ENCODE measurements around the gene NF1. TPM values are rescaled to one million over a fixed set of nuclear protein-coding genes. Genes with fewer than 3 reads are reported as not detected.

NF1 gene
- total RNA-seq, 4 donors from 2014 or later, result 66.8 to 106 (median 95.6) TPM

DNA sequence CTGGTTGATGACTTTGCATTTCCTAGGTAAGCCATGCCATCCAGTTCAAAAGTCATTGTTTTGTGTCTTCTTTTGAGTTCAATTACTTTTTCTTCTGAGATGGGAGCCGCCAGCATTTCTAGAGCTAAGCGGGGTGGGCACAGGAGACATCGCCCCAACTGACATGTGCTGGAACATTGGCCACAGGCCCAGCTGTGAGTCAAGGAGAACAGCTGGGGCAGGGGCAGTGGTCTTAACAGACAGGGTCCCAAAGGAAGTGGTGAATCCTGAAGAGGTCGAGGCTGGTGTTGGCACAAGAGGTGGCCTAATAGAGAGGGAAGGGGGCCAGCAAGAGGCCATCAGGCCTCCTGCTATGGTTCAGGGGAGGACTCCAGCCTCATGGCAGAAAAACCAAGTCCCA, 313.8 kb downstream of the NF1 start:
- H3K9me3 ChIP-seq, result no peaks in the 10 kb centered on the region
- no peaks in the 10 kb centered on the region for H3K27me3 ChIP-seq
- TF ChIP-seq CTCF (IDR thresholded peaks at IDR 0.05) (no peak), POLR2A (IDR thresholded peaks at IDR 0.05) (no peak)
- no peaks in the 10 kb centered on the region for H3K36me3 ChIP-seq
- H3K27ac ChIP-seq, result no peak overlapping the region
- DNase-seq, result no peak
- H3K4me3 ChIP-seq, result no peak overlapping the region
- H3K4me1 ChIP-seq, result no peaks in the 10 kb centered on the region

DNA sequence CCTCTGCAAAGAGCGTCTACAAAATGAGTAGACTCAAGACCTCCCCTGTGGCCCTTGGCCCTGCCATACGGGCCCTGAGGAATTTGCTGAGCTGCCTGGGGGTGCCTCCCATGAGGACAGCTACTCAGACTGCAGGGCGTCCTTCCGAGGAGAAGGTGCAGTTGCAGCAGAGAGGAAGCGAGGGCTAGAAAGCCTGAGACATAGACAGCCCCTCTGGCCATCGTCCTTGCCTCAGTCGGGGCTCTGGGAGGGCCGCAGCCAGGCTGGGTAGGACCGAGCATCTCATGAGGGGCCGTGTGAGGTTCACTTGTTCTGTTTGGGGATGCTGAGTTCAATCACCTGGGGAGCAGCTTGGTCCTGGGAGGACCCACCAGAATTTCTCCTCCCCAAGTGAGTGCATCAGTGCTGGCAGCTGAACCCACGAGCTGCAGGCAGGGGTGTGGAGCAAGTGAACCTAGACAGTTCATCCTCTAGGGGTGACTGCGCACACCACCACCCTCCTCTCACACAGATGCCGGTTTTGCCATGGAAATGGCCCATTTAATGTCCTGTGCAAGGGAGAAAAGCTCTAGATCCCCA, 317.0 kb downstream of the NF1 start:
- Histone ChIP-seq H3K27me3 (no peaks in the 10 kb centered on the region), H3K9me3 (no peaks in the 10 kb centered on the region), H3K4me3 (no peak overlapping the region), H3K4me1 (no peaks in the 10 kb centered on the region), H3K27ac (no peak overlapping the region), H3K36me3 (no peaks in the 10 kb centered on the region)
- no peak for DNase-seq
- TF ChIP-seq POLR2A (IDR thresholded peaks at IDR 0.05) (no peak), CTCF (IDR thresholded peaks at IDR 0.05) (no peak)

DNA sequence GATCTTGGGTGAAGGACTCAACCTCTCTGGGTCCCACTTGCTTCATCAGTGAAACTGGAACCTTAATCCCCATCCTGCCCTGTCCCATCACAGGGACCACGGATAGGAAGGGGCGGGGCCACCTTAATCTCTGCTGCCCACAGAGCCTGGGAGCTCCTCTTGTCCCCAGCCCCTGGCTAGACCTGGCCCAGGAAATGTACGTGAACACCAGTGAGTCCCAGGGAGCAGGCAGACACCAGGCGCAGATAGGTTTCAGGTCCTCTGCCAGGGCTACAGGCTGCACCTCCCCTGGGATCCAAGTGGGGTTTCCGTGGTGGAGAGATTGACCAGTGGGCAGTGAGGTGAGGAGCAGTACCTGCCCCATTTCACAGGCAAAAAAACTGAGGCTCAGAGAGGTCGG, 317.7 kb downstream of the NF1 start:
- Histone ChIP-seq H3K4me1 (no peaks in the 10 kb centered on the region), H3K27me3 (no peaks in the 10 kb centered on the region), H3K36me3 (no peaks in the 10 kb centered on the region), H3K9me3 (no peaks in the 10 kb centered on the region), H3K4me3 (no peak overlapping the region), H3K27ac (no peak overlapping the region)
- no peak for TF ChIP-seq POLR2A (IDR thresholded peaks at IDR 0.05)
- no peak for TF ChIP-seq CTCF (IDR thresholded peaks at IDR 0.05)
- DNase-seq, result no peak

DNA sequence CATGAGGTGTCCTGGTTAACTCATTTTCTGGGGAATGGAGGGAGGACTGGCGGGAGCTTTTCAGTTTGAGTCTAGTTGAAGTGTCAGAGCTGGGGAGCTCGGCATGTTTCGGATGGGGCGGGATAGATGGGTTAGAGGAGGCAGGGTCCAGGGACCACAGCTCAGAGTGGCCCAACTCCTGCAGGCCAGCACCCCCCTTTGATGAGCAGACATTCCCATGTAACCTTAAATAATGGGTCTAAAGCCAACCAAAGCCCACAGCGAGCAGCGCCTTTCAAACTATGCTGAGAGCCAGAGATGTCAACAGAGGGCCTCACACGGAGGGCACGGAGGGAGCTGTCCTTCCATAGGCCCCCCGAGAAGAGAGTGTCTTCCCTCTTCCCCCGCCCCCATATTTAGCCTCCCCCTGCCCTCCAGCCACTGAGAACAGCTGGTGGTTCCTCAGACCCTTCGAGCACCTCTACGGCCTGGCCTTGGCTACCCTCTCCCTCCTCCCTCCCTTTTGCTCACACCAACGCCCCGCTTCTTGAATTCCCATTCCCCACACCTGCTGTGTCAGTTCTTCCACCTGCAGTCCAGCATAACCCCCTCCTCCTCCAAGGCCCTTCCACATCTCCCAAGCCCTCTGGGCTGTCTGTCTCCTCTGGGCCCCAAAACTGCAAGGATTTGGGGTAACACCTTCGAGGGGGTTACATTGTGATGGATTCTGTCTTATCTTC, 318.5 kb downstream of the NF1 start:
- no peaks in the 10 kb centered on the region for H3K36me3 ChIP-seq
- H3K27me3 ChIP-seq, result no peaks in the 10 kb centered on the region

GRCh38 chr17:31413874-31414549, 319.2 kb downstream of the NF1 start:
- no peak for TF ChIP-seq CTCF (IDR thresholded peaks at IDR 0.05)
- TF ChIP-seq POLR2A (IDR thresholded peaks at IDR 0.05), result no peak
- Histone ChIP-seq H3K4me3 (no peak overlapping the region), H3K27ac (no peak overlapping the region), H3K36me3 (no peaks in the 10 kb centered on the region), H3K27me3 (no peaks in the 10 kb centered on the region), H3K9me3 (no peaks in the 10 kb centered on the region), H3K4me1 (no peaks in the 10 kb centered on the region)
- DNase-seq, result no peak

More for the DNA sequence above, 318.5 kb downstream of the NF1 start:
- TF ChIP-seq POLR2A (IDR thresholded peaks at IDR 0.05) (no peak), CTCF (IDR thresholded peaks at IDR 0.05) (no peak)
- Histone ChIP-seq H3K9me3 (no peaks in the 10 kb centered on the region), H3K27ac (no peak overlapping the region), H3K4me1 (no peaks in the 10 kb centered on the region), H3K4me3 (no peak overlapping the region)
- no peak for DNase-seq

Measured in Peyer's patch (tissue), 4 donors.